Tracheal epithelial cell (primary cell): ENCODE measurements around the gene CD70. TPM values are rescaled to one million over a fixed set of nuclear protein-coding genes. Genes with fewer than 3 reads are reported as not detected.

ENCODE experiments used
- total RNA-seq: library from RNA; depleted of rRNA; stranded (reverse); fragments of >200 nt; gene quantifications from 2 replicates; pipeline ENCODE4 v1.2.1, GENCODE V29; 2014

Gene CD70, protein sequence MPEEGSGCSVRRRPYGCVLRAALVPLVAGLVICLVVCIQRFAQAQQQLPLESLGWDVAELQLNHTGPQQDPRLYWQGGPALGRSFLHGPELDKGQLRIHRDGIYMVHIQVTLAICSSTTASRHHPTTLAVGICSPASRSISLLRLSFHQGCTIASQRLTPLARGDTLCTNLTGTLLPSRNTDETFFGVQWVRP
- total RNA-seq: 25.8 TPM in 1 of 2 replicates, not detected in the other

DNA sequence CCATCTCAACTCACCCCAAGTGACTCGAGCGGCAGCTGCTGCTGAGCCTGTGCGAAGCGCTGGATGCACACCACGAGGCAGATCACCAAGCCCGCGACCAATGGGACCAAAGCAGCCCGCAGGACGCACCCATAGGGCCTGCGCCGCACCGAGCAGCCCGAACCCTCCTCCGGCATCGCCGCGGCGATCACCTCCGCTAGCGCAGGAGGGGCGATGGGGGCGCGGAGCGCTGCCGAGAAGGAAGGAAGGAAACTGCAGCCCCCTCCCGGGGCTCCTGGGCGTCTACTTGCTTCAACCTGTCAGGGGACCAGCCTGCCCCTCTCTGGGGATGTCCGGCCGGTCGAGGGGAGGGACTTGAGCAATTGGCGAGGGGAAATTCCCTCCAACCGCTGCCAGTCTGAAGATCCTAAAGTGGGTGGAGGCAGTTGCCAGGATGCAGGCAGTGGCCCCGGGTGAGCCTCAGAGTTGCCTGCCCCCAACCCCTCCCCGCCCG is at the start of gene CD70:
TSS of gene CD70 (minus strand) at position 324 of the 493 bp plus-strand sequence. CDS start at position 176, 148 bp downstream.

Other genes with a start within 250 kb of the CD70 start
- 53.1 and 61.9 TPM in 2 replicates for gene CLPP, start 229.6 kb downstream of the CD70 start, total RNA-seq
- 60.2 and 89.1 TPM in 2 replicates for gene ALKBH7, start 218.4 kb downstream of the CD70 start, total RNA-seq
- 0.72 and 1.1 TPM in 2 replicates for gene PSPN, start 215.2 kb downstream of the CD70 start, total RNA-seq
- 27.7 and 37.6 TPM in 2 replicates for gene GTF2F1, start 198.0 kb downstream of the CD70 start, total RNA-seq
- gene KHSRP, start 166.3 kb downstream of the CD70 start, total RNA-seq: 73.7 and 78.0 TPM in 2 replicates
- gene SLC25A41, start 157.4 kb downstream of the CD70 start, total RNA-seq: 0.21 and 0.24 TPM in 2 replicates
- 28.1 and 33.0 TPM in 2 replicates for gene SLC25A23, start 131.4 kb downstream of the CD70 start, total RNA-seq
- 42.0 and 79.0 TPM in 2 replicates for gene CRB3, start 126.9 kb downstream of the CD70 start, total RNA-seq
- under 0.01 TPM in 1 of 2 replicates, not detected in the other for gene DENND1C, start 109.4 kb downstream of the CD70 start, total RNA-seq
- gene TUBB4A, start 88.8 kb downstream of the CD70 start, total RNA-seq: 1.9 TPM in 1 of 2 replicates, not detected in the other
- gene TNFSF9, start 60.1 kb downstream of the CD70 start, total RNA-seq: 11.3 and 14.9 TPM in 2 replicates
- under 0.01 TPM in 1 of 2 replicates, not detected in the other for gene TNFSF14, start 79.0 kb upstream of the CD70 start, total RNA-seq
- gene C3, start 129.5 kb upstream of the CD70 start, total RNA-seq: 5.1 and 32.8 TPM in 2 replicates
- gene GPR108, start 146.4 kb upstream of the CD70 start, total RNA-seq: 68.4 and 73.7 TPM in 2 replicates
- gene TRIP10, start 148.5 kb upstream of the CD70 start, total RNA-seq: 69.4 and 77.4 TPM in 2 replicates
- 98.3 and 129 TPM in 2 replicates for gene SH2D3A, start 176.3 kb upstream of the CD70 start, total RNA-seq
- 1.7 and 2.3 TPM in 2 replicates for gene VAV1, start 181.6 kb upstream of the CD70 start, total RNA-seq